Occipital lobe (tissue), 3 donors: ENCODE results near the gene UGGT1. TPM values are rescaled to one million over a fixed set of nuclear protein-coding genes. Genes with fewer than 3 reads are reported as not detected.

Source experiments
- DNase-seq: peaks from one replicate; lab custom pipeline; 2025; lab: John Stamatoyannopoulos, UW
- small RNA-seq: library from RNA; depleted of rRNA; stranded (forward); fragments of <200 nt; gene quantifications from one replicate; pipeline ENCODE3, GENCODE V24; 2014
- total RNA-seq: library from RNA; depleted of rRNA; stranded (reverse); fragments of >200 nt; gene quantifications from one replicate; pipeline ENCODE4 v1.2.3, GENCODE V29; 2014

Gene UGGT1
- total RNA-seq, 1 donor from 2014 or later = 57.6 TPM

DNA sequence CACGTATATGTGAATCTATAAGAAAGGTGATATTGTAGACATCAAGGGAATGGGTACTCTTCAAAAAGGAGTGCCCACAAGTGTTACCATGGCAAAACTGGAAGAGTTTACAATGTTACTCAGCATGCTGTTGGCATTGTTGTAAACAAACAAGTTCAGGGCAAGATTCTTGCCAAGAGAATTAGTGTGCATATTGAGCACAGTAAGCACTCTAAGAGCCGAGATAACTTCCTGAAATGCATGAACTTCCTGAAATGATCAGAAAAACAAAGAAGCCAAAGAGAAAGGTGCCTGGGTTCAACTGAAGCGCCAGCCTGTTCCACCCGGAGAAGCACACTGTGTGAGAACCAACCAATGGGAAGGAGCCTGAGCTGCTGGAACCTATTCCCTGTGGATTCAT, 126.7 kb downstream of the UGGT1 start:
- DNase-seq = no peak

DNA sequence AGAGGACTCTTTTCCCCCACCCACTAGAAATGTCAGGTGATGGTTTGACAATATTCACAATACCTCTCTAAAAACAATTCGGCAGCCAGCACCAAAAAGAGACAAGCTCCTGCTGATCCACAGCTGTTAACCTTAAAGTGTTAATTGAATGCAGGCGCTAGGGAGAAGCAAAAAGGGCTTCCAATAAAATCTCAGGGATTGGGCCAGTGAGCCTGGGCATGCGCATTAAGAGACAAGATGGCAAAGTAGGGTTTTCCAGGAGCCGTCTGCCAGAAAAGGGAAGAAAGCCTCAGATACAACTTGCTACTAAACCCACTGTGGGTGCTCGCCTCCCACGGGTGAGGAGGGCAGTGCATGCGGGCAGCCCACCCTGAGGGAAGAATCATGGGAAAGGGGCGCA, 128.9 kb downstream of the UGGT1 start:
- no peak for DNase-seq

DNA sequence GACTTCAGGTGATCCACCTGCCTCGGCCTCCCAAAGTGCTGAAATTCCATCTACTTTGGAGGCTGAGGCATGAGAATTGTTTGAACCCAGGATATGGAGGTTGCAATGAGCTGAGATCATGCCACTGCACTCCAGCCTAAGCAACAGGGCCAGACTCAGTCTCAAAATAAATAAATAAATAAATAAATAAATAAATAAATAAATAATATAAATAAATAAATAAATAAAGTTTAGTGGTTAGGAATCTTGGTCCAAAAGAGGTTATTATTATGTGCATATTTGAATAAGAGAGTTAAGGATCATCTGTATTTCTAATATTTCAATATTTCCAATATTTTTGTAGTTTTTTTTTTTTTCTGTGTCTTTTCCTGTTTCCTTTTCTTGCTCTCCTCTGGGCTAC, 136.9 kb downstream of the UGGT1 start:
- no peak for DNase-seq

- no peak for DNase-seq
Measured at GRCh38 chr2:128228894-128229293, 137.9 kb downstream of the UGGT1 start.

DNA sequence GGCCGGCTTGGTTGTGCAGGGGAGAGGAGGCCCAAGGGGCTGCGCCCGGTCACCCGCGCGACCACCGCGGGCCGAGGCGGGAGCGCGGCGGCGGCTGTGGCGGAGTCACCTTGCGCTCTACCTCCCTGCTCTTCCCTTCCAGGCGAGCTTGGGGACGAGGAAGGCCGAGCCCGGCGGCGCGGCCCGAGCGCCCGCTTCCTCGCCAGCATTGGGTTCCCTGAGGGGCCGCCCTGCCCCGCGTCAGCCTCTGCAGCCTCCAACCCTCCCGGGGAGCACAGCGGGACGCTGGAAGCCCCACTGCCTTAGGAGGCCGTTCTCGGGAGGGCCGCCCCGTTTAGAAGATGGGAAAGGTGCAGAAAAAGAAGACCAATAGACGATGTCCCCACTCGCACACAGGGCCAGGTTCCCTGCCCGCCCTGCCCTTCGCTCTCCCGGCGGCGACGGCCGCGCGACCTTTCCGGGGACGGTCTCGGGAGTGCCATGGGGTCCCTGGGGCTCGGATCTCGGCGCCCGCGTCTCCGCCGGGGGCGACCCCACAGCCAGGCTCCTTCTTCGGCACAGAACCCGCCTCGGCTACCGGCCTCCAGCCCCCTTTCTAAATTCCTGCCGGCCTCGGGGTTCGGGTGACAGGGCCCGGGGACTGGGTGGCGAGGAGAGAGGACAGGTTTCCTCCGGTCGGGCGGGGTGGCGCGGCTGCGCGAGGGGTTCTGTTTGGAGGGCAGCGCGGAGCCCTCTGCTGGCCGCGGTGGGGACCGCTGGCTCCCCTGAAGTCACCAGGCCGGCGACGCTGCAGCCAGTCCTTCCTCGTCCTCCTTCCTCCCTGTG, 142.2 kb downstream of the UGGT1 start:
- peak; percentile 74 for DNase-seq

DNA sequence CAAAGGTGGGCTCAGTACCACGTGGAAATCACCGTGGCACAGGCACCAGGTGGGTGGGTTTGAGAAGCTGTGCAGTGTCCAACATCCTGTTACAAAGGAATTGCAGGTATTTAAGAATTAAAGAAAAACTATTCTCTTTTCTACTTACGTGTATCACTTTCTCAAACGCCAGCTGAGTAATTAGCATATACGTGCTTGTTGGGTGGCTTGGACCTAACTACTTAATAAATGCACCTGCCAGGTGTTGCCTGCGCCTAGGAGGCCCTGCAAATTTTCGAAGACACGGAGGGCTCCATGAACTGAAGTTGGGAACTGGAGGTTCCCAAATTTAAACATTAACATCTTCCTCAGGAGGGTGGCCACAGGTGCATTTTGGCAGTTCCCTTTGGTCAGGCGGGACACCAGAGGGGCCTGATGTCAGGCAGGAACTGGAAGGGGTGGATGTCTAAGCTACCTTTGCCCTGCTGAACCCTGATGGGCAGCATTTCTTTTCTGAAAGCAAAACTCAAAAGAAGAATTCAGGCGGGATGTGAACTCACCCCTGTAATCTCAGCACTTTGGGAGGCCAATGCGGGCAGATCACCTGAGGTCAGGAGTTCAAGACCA, 142.9 kb downstream of the UGGT1 start:
- DNase-seq = no peak

DNA sequence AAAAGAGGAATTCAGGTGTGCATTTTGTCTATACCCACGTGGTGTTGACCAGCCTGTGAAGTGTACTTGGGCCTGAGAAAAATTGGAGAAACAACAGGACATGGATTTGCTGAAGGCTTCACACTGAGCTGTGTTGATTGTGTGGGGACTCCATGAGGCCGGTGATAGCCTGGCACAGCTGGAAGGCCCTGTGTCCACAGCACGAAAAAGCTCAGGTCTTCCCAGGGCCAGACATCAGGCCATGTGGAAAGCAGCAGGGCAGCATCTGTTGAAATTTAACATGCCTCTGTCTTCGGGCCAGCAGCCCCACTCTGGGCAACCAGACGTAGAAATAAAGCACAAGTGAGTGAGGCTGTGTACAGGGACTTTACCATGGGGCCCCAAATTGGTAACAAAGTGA, 143.6 kb downstream of the UGGT1 start:
- DNase-seq = no peak

DNA sequence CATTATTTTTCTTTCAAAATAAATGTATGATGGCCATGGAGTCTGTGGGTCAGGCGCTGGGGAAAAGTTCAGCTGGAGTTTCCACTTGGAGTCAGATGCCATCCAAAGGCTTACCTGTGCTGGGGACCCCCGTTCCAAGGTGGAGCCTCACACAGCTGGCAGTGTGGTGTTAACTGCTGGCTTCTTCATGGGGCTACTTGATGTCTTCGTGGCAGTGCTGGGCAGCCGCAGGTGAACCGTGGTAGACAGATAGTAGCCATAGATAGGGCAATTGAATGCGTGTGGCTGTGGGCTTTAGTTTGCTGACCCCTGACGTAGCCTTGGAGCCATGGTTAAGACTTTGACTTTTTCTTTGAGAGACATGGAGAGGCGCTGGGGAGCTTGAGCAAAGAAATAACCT, 144.6 kb downstream of the UGGT1 start:
- no peak for DNase-seq

GRCh38 chr2:128236491-128237035, 145.6 kb downstream of the UGGT1 start:
- DNase-seq = no peak

DNA sequence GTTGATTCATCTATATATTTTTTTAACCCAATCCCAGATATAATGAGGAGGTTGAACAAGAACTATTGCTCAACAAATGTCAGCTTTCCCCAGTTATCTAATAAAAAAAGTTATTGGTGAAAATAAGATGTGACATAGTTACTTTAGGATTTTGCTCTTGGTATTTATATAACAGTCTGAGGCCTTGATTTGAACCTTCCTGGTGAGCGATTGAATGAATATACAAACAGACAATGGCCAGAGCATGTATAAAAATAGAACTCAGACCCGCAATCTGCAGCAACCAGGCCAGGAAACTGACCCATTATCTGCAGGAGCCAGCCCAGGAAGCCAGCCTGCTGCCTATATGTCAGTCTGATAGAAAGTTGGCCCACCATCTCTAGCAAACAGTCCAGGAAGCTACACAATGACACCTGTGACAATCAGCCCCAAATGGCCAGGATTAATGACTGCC, 146.1 kb downstream of the UGGT1 start:
- no peak for DNase-seq

DNA sequence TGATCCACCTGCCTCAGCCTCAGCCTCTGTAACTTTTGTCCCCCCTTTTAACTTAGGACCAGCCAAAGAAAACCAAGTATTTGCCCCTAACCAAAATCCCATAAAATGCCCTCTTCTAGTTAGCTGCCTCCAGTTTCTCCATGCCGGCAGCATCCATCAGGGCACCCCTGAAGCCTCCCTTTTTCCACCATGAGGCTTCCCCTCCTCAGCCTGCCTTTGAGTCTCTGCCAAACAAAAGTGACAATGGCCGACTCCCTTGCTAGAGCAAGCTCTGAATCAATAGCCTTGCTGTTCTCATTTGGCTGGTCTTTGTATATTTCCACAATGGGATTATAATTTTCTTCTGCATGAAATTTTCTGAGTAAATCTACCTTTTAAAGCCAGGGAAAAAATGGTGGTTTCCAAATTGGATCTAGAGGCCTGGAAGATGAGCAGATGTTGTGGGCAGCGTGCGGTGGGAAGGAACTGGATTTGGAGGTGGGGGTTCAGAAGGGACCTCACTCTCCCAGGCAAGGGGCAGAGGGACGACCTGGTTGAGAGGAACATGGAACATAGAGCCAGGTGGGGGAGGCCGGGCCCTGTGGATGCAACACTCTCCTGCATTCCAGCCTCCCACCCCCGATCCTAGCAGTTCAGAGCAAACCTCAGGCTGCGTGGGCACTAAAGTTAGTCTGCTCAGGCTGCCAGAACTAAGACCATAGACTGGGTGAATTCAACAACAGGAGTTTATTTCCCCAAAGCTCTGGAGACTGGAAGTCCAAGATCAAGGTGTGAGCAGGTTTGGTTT, 147.1 kb downstream of the UGGT1 start:
- DNase-seq = peak; percentile 22

- no peak for DNase-seq
Measured at GRCh38 chr2:128241896-128242295, 150.9 kb downstream of the UGGT1 start.

Small RNA genes lying within 50 kb of the gene (small RNA-seq; reads per million reads assigned to genes)
- gene AC108059.2 (not detected), gene AC108059.3 (not detected), gene DYNLT3P2 (not detected), gene RF00019 (not detected)

Other genes starting within 250 kb of the UGGT1 start
- gene POLR2D, start 233.0 kb upstream of the UGGT1 start, total RNA-seq = 43.0 TPM
- 13.6 TPM for gene AMMECR1L, start 205.2 kb upstream of the UGGT1 start, total RNA-seq
- gene SAP130, start 63.1 kb upstream of the UGGT1 start, total RNA-seq = 5.9 TPM
- 85.5 TPM for gene HS6ST1, start 227.7 kb downstream of the UGGT1 start, total RNA-seq